ENCODE data around the gene TFPT. TPM values are rescaled to one million over a fixed set of nuclear protein-coding genes. Genes with fewer than 3 reads are reported as not detected.

TFPT gene
- total RNA-seq, 4 donors from 2014 or later, result 7.8 to 16.5 (median 11.5) TPM

DNA sequence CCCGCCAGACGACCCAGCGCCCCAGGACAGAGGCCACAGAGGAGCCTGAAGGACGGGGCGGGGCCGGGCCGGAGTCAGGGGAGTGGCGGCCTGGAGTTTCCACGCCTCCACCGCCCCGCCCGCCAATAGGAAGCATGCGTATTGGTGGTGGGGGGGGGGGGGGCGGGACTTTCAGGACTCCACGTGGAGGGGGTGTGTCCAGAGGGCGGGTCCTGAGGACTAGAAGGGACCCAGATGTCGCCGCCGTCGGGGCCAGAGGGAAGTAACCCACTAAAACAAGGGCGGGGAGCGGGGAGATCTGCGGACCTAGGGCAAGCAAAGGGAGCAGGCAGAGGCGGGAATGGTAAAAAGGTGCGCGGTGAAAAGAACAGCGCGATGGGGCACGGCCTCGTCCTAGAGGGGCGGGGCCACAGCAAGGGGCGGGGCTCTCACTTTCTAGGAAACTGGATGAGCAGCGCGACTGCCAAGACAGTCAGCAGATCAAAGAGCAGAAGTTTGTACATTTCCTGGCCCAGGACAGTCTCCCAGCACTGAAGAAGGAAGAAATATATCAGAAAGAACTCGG lies 46.9 kb upstream of the TFPT start:
- H3K27ac ChIP-seq, result no peak overlapping the region

DNA sequence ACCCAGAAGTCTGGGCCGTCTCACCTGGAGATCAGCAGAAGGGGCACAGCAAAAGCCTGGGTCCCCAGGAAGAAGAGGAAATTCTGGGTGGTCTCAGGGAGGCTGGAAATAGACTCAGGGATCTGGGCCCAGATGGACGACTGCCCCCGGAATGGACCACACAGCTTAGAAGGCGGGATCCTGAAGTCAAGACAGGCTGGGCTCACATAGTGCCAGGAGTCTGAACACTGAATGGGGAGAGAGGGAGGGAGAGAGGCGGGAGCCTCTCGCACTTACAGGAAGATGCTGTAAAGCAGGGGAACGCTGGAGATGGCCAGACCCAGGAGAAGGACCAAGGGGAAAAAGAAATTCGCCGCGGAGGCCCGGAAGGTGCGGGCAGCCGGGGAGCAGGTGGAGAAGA lies 45.4 kb upstream of the TFPT start:
- H3K27ac ChIP-seq, result no peak overlapping the region
- H3K9me3 ChIP-seq, result no peaks in the 10 kb centered on the region
- H3K4me1 ChIP-seq, result peaks cover 61% of the 10 kb centered on the region
- WGBS, result 35% methylated on average over 13 of the region's 13 CpGs
- DNase-seq (ENCODE audit: low spot score in 2 of 2), result no peak
- peaks cover 18% of the 10 kb centered on the region for H3K36me3 ChIP-seq
- no peaks in the 10 kb centered on the region for H3K27me3 ChIP-seq
- H3K4me3 ChIP-seq, result peak overlapping the region; percentile 75
- TF ChIP-seq POLR2A (IDR thresholded peaks at IDR 0.05) (no peak), POLR2AphosphoS5 (IDR thresholded peaks at IDR 0.05) (no peak), EP300 (IDR thresholded peaks at IDR 0.05) (no peak)
- TF ChIP-seq, protein P1, sequence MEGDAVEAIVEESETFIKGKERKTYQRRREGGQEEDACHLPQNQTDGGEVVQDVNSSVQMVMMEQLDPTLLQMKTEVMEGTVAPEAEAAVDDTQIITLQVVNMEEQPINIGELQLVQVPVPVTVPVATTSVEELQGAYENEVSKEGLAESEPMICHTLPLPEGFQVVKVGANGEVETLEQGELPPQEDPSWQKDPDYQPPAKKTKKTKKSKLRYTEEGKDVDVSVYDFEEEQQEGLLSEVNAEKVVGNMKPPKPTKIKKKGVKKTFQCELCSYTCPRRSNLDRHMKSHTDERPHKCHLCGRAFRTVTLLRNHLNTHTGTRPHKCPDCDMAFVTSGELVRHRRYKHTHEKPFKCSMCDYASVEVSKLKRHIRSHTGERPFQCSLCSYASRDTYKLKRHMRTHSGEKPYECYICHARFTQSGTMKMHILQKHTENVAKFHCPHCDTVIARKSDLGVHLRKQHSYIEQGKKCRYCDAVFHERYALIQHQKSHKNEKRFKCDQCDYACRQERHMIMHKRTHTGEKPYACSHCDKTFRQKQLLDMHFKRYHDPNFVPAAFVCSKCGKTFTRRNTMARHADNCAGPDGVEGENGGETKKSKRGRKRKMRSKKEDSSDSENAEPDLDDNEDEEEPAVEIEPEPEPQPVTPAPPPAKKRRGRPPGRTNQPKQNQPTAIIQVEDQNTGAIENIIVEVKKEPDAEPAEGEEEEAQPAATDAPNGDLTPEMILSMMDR (IDR thresholded peaks at IDR 0.05), result no peak

More for the DNA sequence above, 46.9 kb upstream of the TFPT start:
- H3K9me3 ChIP-seq, result no peaks in the 10 kb centered on the region
- TF ChIP-seq POLR2AphosphoS5 (IDR thresholded peaks at IDR 0.05), result no peak
- TF ChIP-seq EP300 (IDR thresholded peaks at IDR 0.05), result no peak
- no peak for TF ChIP-seq POLR2A (IDR thresholded peaks at IDR 0.05)
- TF ChIP-seq, protein P1 (IDR thresholded peaks at IDR 0.05), result no peak
- H3K27me3 ChIP-seq, result no peaks in the 10 kb centered on the region
- peaks cover 3% of the 10 kb centered on the region for H3K36me3 ChIP-seq
- WGBS, result 4% methylated on average over 22 of the region's 35 CpGs
- peaks cover 51% of the 10 kb centered on the region for H3K4me1 ChIP-seq
- H3K4me3 ChIP-seq, result peak overlapping the region; percentile 39
- peak; percentile 91 to 95 for DNase-seq (ENCODE audit: low spot score in 2 of 2)

- Histone ChIP-seq H3K27ac (peak overlapping the region; percentile 97), H3K27me3 (no peaks in the 10 kb centered on the region), H3K9me3 (no peaks in the 10 kb centered on the region), H3K4me1 (peaks cover 61% of the 10 kb centered on the region), H3K36me3 (peaks cover 23% of the 10 kb centered on the region), H3K4me3 (peak overlapping the region; percentile 75)
- no peak for TF ChIP-seq POLR2AphosphoS5 (IDR thresholded peaks at IDR 0.05)
- no peak for TF ChIP-seq POLR2A (IDR thresholded peaks at IDR 0.05)
- no peak for TF ChIP-seq EP300 (IDR thresholded peaks at IDR 0.05)
- TF ChIP-seq, protein P1 (IDR thresholded peaks at IDR 0.05), result no peak
- DNase-seq (ENCODE audit: low spot score in 2 of 2), result no peak
- 8% methylated on average over 10 of the region's 28 CpGs for WGBS
Measured at GRCh38 chr19:54160182-54160811, 44.8 kb upstream of the TFPT start.

GRCh38 chr19:54159352-54160181 lies 44.1 kb upstream of the TFPT start, which contains the start of gene LENG1:
Gene LENG1, minus strand, starts transcription at chr19:54159721. Its CDS starts 26 bp downstream, at chr19:54159695.
- TF ChIP-seq EP300 (IDR thresholded peaks at IDR 0.05) (no peak), POLR2AphosphoS5 (IDR thresholded peaks at IDR 0.05) (peak in 2 of 3 donors; percentile 84 to 91), POLR2A (IDR thresholded peaks at IDR 0.05) (peak in 1 of 2 donors; percentile 19)
- TF ChIP-seq, protein P1 (IDR thresholded peaks at IDR 0.05), result peak in 1 of 2 donors; percentile 34
- Histone ChIP-seq H3K27me3 (no peaks in the 10 kb centered on the region), H3K27ac (peak within 1 kb of the TSS; percentile 97), H3K36me3 (peaks cover 31% of the 10 kb centered on the region), H3K4me1 (peaks cover 59% of the 10 kb centered on the region), H3K9me3 (no peaks in the 10 kb centered on the region), H3K4me3 (peak within 1 kb of the TSS; percentile 75)
- peak; percentile 100 for DNase-seq (ENCODE audit: low spot score in 2 of 2)
- WGBS, result 0% methylated on average over 46 of the region's 72 CpGs
